Astrocyte (in vitro differentiated cells and primary cell): ENCODE results near the gene IRF9. TPM values are rescaled to one million over a fixed set of nuclear protein-coding genes. Genes with fewer than 3 reads are reported as not detected.

ENCODE experiments used
- DNase-seq: peaks from one replicate; pipeline ENCODE4 v3.0.0-alpha.2; 2010; ENCODE audit warnings: low read depth
- FAIRE-seq: peaks from 2 replicates; lab custom pipeline; 2011; peaks lifted over from hg19 to GRCh38; lab: Jason Lieb, UNC
- H2AFZ ChIP-seq: 2 replicates; pipeline ENCODE4 v1.6.0; 2012; ENCODE audit warnings: low read depth, low read length, inconsistent platforms
- H3K27ac ChIP-seq: 2 replicates; pipeline ENCODE4 v1.5.1; 2011; ENCODE audit warnings: low read depth, low read length, inconsistent platforms
- H3K27me3 ChIP-seq: 2 replicates; pipeline ENCODE4 v1.6.0; 2011; ENCODE audit warnings: low read length, inconsistent platforms; ENCODE audit not compliant: insufficient read depth
- H3K36me3 ChIP-seq: 2 replicates; pipeline ENCODE4 v1.5.1; 2011; ENCODE audit warnings: low read length, inconsistent platforms; ENCODE audit not compliant: insufficient read depth
- H3K4me1 ChIP-seq: 2 replicates; pipeline ENCODE4 v1.5.1; 2011; ENCODE audit warnings: low read length, inconsistent platforms; ENCODE audit not compliant: insufficient read depth
- H3K4me2 ChIP-seq: 2 replicates; pipeline ENCODE4 v1.6.0; 2012; ENCODE audit warnings: low read length, inconsistent platforms
- H3K4me3 ChIP-seq: 2 replicates; pipeline ENCODE4 v1.5.1; 2011; ENCODE audit warnings: low read depth, mild to moderate bottlenecking, low read length, inconsistent platforms; ENCODE audit not compliant: insufficient read depth
- H3K79me2 ChIP-seq: 2 replicates; pipeline ENCODE4 v1.6.0; 2012; ENCODE audit warnings: mild to moderate bottlenecking, low read length, inconsistent platforms; ENCODE audit not compliant: insufficient read depth
- H3K9ac ChIP-seq: 2 replicates; pipeline ENCODE4 v1.6.0; 2012; ENCODE audit warnings: mild to moderate bottlenecking, low read length, inconsistent platforms
- H3K9me3 ChIP-seq: 2 replicates; pipeline ENCODE4 v1.5.1; 2012; ENCODE audit warnings: low read depth, mild to moderate bottlenecking, low read length, inconsistent platforms; ENCODE audit not compliant: insufficient read depth
- H4K20me1 ChIP-seq: 2 replicates; pipeline ENCODE4 v1.6.0; 2012; ENCODE audit warnings: low read length, inconsistent platforms; ENCODE audit not compliant: insufficient read depth
- H3K27ac Mint-ChIP-seq: one replicate; pipeline ENCODE4 v1.8.0; 2021; ENCODE audit warnings: mild to moderate bottlenecking, mixed read lengths; ENCODE audit not compliant: unreplicated experiment
- H3K27me3 Mint-ChIP-seq: one replicate; pipeline ENCODE4 v1.8.0; 2021; ENCODE audit warnings: low read depth, mixed read lengths; ENCODE audit not compliant: unreplicated experiment
- H3K36me3 Mint-ChIP-seq: one replicate; pipeline ENCODE4 v1.8.0; 2021; ENCODE audit warnings: low read depth, mixed read lengths; ENCODE audit not compliant: unreplicated experiment
- H3K4me1 Mint-ChIP-seq: one replicate; pipeline ENCODE4 v1.8.0; 2021; ENCODE audit warnings: low read depth, mixed read lengths; ENCODE audit not compliant: unreplicated experiment
- H3K4me3 Mint-ChIP-seq: one replicate; pipeline ENCODE4 v1.8.0; 2021; ENCODE audit warnings: mild to moderate bottlenecking, moderate library complexity, mixed read lengths; ENCODE audit not compliant: unreplicated experiment
- H3K9me3 Mint-ChIP-seq: one replicate; pipeline ENCODE4 v1.8.0; 2021; ENCODE audit warnings: mild to moderate bottlenecking, mixed read lengths; ENCODE audit not compliant: unreplicated experiment
- EZH2 ChIP-seq: IDR thresholded peaks from 2 replicates; pipeline ENCODE4 v1.6.1; 2012; ENCODE audit warnings: mild to moderate bottlenecking, low read length, inconsistent platforms; ENCODE audit not compliant: insufficient read depth
- total RNA-seq: library from RNA; stranded (reverse); gene quantifications from 2 replicates; pipeline ENCODE4 v1.2.1, GENCODE V29; 2021
- TF ChIP-seq, protein P1 (sequence below): IDR thresholded peaks from 2 replicates; pipeline ENCODE4 v1.5.1; 2011; ENCODE audit warnings: low read depth, mild to moderate bottlenecking, inconsistent platforms, low read length, moderate library complexity; ENCODE audit not compliant: insufficient read depth

IRF9 gene
- total RNA-seq, 1 donor from 2014 or later = 76.0 TPM

DNA sequence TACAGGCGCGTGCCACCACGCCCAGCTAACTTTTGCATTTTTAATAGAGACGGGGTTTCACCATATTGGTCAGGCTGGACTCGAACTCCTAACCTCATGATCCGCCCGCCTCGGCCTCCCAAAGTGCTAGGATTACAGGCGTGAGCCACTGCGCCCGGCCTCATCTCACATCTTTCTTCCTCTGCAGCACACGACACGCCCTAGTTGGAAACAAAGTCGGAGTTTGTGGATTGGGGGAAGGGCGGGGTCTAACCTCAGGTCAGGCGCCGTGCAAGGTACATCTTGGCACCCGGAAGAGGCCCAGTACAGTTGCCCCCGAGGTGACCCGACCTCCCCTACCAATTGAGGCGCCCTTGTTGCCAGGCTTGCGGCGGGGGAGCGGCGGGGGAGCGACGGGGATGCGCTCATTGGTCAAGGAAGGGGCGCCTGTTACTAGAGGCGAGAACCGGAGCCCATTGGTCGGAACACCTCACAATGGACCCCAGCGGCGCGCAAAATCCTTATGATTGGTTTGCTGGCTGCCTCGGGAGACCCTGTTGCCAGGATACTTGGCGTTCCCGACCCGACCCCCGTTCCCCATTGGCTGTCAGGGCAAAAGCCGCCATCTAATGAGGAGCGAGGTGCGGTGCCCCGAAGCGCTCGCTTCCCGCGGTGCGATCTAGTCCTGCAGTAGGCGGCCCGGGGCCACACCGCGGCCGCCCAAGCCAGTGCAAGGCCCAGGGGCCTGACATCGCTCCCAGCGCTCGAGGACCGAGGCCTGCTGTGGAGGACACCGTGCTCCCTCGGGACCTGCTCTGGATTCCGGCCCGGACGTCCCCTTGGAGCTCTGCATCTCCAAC lies 10.6 kb downstream of the IRF9 start, which contains the start of gene REC8:
TSS of gene REC8 (plus strand) at position 659 of the 839 bp plus-strand sequence. CDS start 473 bp downstream, outside the sequence.
- Histone ChIP-seq H4K20me1 (no peaks in the 10 kb centered on the region), H3K4me1 (peaks cover 14% of the 10 kb centered on the region), H3K79me2 (no peaks in the 10 kb centered on the region), H3K4me2 (peak within 1 kb of the TSS; percentile 84), H3K27me3 (no peaks in the 10 kb centered on the region), H3K4me3 (peak within 1 kb of the TSS; percentile 50), H3K36me3 (no peaks in the 10 kb centered on the region), H3K9ac (peak within 1 kb of the TSS; percentile 36), H3K9me3 (no peaks in the 10 kb centered on the region), H3K27ac (no peak within 1 kb of the TSS), H2AFZ (peak within 1 kb of the TSS; percentile 63)
- DNase-seq (peak; percentile 93), FAIRE-seq (no peak)
- Mint-ChIP-seq H3K4me3 (peak within 1 kb of the TSS; percentile 75), H3K27ac (no peak within 1 kb of the TSS), H3K27me3 (no peaks in the 10 kb centered on the region), H3K4me1 (no peaks in the 10 kb centered on the region), H3K36me3 (peaks cover 26% of the 10 kb centered on the region), H3K9me3 (no peaks in the 10 kb centered on the region)
- TF ChIP-seq, protein P1, sequence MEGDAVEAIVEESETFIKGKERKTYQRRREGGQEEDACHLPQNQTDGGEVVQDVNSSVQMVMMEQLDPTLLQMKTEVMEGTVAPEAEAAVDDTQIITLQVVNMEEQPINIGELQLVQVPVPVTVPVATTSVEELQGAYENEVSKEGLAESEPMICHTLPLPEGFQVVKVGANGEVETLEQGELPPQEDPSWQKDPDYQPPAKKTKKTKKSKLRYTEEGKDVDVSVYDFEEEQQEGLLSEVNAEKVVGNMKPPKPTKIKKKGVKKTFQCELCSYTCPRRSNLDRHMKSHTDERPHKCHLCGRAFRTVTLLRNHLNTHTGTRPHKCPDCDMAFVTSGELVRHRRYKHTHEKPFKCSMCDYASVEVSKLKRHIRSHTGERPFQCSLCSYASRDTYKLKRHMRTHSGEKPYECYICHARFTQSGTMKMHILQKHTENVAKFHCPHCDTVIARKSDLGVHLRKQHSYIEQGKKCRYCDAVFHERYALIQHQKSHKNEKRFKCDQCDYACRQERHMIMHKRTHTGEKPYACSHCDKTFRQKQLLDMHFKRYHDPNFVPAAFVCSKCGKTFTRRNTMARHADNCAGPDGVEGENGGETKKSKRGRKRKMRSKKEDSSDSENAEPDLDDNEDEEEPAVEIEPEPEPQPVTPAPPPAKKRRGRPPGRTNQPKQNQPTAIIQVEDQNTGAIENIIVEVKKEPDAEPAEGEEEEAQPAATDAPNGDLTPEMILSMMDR = no peak
- TF ChIP-seq EZH2 = no peak

GRCh38 chr14:24172261-24172860 lies 11.3 kb downstream of the IRF9 start:
- no peaks in the 10 kb centered on the region for H3K9me3 ChIP-seq
- H3K79me2 ChIP-seq = no peaks in the 10 kb centered on the region
- peak overlapping the region; percentile 84 for H3K4me2 ChIP-seq
- no peak overlapping the region for H3K27ac ChIP-seq
- no peaks in the 10 kb centered on the region for H3K27me3 Mint-ChIP-seq
- H3K4me3 ChIP-seq = peak overlapping the region; percentile 50
- DNase-seq = no peak
- peak overlapping the region; percentile 75 for H3K4me3 Mint-ChIP-seq
- no peak for TF ChIP-seq EZH2
- TF ChIP-seq, protein P1 = no peak
- no peaks in the 10 kb centered on the region for H3K4me1 Mint-ChIP-seq
- H3K27me3 ChIP-seq = no peaks in the 10 kb centered on the region
- peak overlapping the region; percentile 63 for H2AFZ ChIP-seq
- H3K4me1 ChIP-seq = peaks cover 14% of the 10 kb centered on the region
- peak overlapping the region; percentile 36 for H3K9ac ChIP-seq
- H3K9me3 Mint-ChIP-seq = no peaks in the 10 kb centered on the region
- peaks cover 25% of the 10 kb centered on the region for H3K36me3 Mint-ChIP-seq
- peaks cover 4% of the 10 kb centered on the region for H4K20me1 ChIP-seq
- no peak for FAIRE-seq
- H3K36me3 ChIP-seq = no peaks in the 10 kb centered on the region
- H3K27ac Mint-ChIP-seq = no peak overlapping the region
